ENCODE measurements around the gene EPB41L1. TPM values are rescaled to one million over a fixed set of nuclear protein-coding genes. Genes with fewer than 3 reads are reported as not detected.

Gene EPB41L1
- total and polyA plus RNA-seq, 2 experiments from 2014 or later: 17.0 to 19.2 TPM

DNA sequence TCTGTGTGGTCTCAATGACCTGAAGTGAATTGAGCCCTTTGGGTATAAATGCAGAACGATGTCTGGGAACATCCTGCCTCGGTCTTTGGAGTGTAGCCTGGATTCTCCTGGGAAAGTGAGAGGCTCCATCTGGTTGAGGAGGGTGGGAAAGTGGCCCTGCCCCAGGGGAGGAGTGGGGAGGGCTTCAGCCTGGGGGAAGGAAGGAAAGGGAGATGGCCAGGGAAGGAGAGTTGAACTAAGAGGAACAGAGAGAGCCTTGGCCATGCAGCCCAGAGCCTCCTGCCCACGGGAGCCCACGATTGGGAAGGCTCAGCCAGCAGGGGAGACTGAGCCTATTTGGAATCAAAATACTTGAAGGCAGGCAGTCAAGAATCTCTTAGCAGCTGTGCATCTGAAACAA lies 2.3 kb upstream of the EPB41L1 start:
- Histone ChIP-seq H2AFZ (no peak overlapping the region), H3K27ac (no peak overlapping the region), H3K27me3 (replicated peaks; ENCODE audit: insufficient read depth) (no peaks in the 10 kb centered on the region), H3K36me3 (ENCODE audit: low read depth) (no peaks in the 10 kb centered on the region), H3K9ac (no peak overlapping the region), H3K79me2 (ENCODE audit: insufficient read depth) (no peaks in the 10 kb centered on the region), H3F3A (ENCODE audit: insufficient read depth) (no peaks in the 10 kb centered on the region), H4K20me1 (ENCODE audit: insufficient read depth) (no peaks in the 10 kb centered on the region), H3K9me2 (ENCODE audit: insufficient read depth) (no peaks in the 10 kb centered on the region), H3K4me3 (no peak overlapping the region), H3K4me1 (ENCODE audit: insufficient read depth) (peaks cover 3% of the 10 kb centered on the region; the same call in 1 of the 2 replicates), H3K9me3 (ENCODE audit: low read depth) (no peaks in the 10 kb centered on the region), H3K4me2 (ENCODE audit: unreplicated experiment) (no peak overlapping the region)
- TF ChIP-seq EZH2 (IDR thresholded peaks at IDR 0.05; ENCODE audit: insufficient read depth, poor library complexity, severe bottlenecking): no peak
- TF ChIP-seq EZH2phosphoT487 (IDR thresholded peaks at IDR 0.05; ENCODE audit: insufficient read depth, low read depth): no peak
- 79 to 82% methylated on average over 4 of the region's 4 CpGs for WGBS, 2 experiments (ENCODE audit: low coverage in 1 of 2, low lambda C conversion rate in 2 of 2, missing lambda C conversion rate in 2 of 2)
- in situ Hi-C loops (cut with MboI): no loop called here
- no peak for DNase-seq

DNA sequence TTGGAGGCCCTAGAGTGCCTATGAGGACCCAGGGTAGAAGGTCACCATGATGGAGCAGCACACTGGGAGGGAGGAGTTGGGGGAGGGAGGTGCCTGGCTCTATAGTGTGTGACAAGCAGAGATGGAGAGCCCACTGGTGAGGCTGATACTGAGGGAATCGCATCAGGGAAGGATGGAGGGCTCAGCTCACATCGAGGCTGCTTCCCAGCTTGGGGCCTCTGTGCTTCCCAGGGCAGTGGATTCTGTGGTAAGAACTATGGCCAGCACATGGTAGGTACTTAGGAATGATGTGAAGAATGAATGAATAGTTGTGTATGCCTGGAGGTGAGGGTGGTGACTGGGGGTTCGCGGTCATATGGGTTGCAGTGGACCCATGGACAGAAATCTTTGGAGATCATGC lies 1.3 kb upstream of the EPB41L1 start:
- 85 to 89% methylated on average over 4 of the region's 4 CpGs for WGBS, 2 experiments (ENCODE audit: low coverage in 1 of 2, low lambda C conversion rate in 2 of 2, missing lambda C conversion rate in 2 of 2)
- H3K9ac ChIP-seq: no peak overlapping the region
- no peak for TF ChIP-seq EZH2 (IDR thresholded peaks at IDR 0.05; ENCODE audit: insufficient read depth, poor library complexity, severe bottlenecking)
- TF ChIP-seq EZH2phosphoT487 (IDR thresholded peaks at IDR 0.05; ENCODE audit: insufficient read depth, low read depth): no peak

DNA sequence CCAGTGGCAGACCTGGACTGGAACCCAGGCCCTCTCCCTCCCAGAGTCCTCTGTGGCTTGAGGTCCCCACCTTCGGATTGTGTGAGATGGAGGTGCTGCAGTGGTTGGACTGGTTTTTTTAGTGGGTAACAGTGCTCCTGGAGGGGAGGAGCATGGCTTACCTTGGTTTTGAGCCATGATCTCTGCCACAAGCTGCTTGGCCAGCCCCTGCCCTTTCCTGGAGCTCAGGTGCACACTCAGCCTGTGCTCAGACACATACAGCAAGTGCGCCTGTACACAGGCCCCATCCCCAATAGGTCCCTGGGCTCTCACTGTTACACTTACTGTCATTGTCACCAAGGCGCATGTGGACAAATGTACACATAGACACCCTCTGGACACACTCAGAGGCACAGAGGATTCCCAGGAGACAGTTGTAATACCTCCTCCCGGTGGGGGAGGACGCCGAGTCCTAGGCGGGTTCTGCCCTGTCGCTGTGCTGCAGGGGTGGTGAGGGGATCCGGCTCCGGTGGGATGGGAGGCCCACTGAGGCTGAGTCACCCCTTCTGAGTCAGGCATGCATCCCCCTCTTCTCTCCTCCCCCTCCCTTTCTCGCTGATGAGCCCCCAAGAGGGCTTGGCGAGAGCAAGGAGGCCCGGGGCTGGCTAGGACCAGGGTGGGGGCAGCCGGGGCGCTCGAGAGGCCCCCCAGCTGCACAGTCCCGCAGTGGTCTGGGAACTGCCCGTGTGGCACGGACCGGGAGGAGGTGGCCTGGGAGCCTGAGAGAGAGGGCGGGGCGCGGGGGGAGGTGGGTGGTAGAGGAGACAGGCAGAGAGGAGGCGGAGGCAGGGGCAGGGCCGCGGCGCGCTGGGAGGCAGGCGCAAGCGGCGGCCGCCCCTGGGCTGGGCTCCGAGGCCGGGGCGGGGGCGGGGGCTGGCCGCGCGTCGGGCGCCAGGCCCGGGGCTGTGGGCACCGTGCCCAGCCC lies 522 bp upstream of the EPB41L1 start:
- Histone ChIP-seq H3K36me3 (ENCODE audit: low read depth) (no peaks in the 10 kb centered on the region), H3K4me3 (peak overlapping the region; percentile 86), H2AFZ (peak overlapping the region; percentile 93), H4K20me1 (ENCODE audit: insufficient read depth) (no peaks in the 10 kb centered on the region), H3K9ac (peak overlapping the region; percentile 80), H3K9me2 (ENCODE audit: insufficient read depth) (no peaks in the 10 kb centered on the region), H3F3A (ENCODE audit: insufficient read depth) (no peaks in the 10 kb centered on the region), H3K4me2 (ENCODE audit: unreplicated experiment) (peak overlapping the region; percentile 81), H3K27me3 (replicated peaks; ENCODE audit: insufficient read depth) (no peaks in the 10 kb centered on the region), H3K27ac (no peak overlapping the region), H3K79me2 (ENCODE audit: insufficient read depth) (no peaks in the 10 kb centered on the region), H3K9me3 (ENCODE audit: low read depth) (no peaks in the 10 kb centered on the region), H3K4me1 (ENCODE audit: insufficient read depth) (peaks cover 3% of the 10 kb centered on the region; the same call in 1 of the 2 replicates)
- WGBS, 2 experiments (ENCODE audit: low coverage in 1 of 2, low lambda C conversion rate in 2 of 2, missing lambda C conversion rate in 2 of 2): 12 to 38% methylated on average over 13 to 42 of the region's 43 CpGs
- peak; percentile 85 for DNase-seq
- TF ChIP-seq EZH2 (IDR thresholded peaks at IDR 0.05; ENCODE audit: insufficient read depth, poor library complexity, severe bottlenecking) (no peak), EZH2phosphoT487 (IDR thresholded peaks at IDR 0.05; ENCODE audit: insufficient read depth, low read depth) (no peak)
- in situ Hi-C loops (cut with MboI): no loop called here

More for the DNA sequence above, 1.3 kb upstream of the EPB41L1 start:
- in situ Hi-C loops (cut with MboI): no loop called here
- Histone ChIP-seq H2AFZ (no peak overlapping the region), H3K4me3 (no peak overlapping the region), H3K4me1 (ENCODE audit: insufficient read depth) (peaks cover 3% of the 10 kb centered on the region; the same call in 1 of the 2 replicates), H3K27ac (no peak overlapping the region), H3K27me3 (replicated peaks; ENCODE audit: insufficient read depth) (no peaks in the 10 kb centered on the region), H3K79me2 (ENCODE audit: insufficient read depth) (no peaks in the 10 kb centered on the region), H3K36me3 (ENCODE audit: low read depth) (no peaks in the 10 kb centered on the region), H4K20me1 (ENCODE audit: insufficient read depth) (no peaks in the 10 kb centered on the region), H3K9me2 (ENCODE audit: insufficient read depth) (no peaks in the 10 kb centered on the region), H3K4me2 (ENCODE audit: unreplicated experiment) (no peak overlapping the region), H3K9me3 (ENCODE audit: low read depth) (no peaks in the 10 kb centered on the region), H3F3A (ENCODE audit: insufficient read depth) (no peaks in the 10 kb centered on the region)
- no peak for DNase-seq

DNA sequence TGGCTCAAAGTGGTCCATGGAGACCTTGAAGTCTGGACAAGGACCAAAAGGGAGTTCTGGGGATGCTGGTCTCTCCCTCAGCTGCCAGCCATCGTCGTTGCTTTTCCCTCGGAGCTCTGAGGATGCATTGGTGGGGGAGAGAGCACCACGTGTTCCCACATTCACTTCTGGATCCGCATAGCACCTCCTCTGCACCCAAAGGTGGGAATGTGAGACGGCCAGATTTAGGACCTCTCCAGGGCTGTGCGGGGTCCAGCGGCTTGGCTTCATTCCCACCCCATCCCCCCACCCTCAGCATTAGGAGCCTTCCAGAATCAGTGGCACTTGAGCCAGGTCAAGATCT lies 1.1 kb downstream of the EPB41L1 start:
- in situ Hi-C loops (cut with MboI): no loop called here
- no peaks in the 10 kb centered on the region for H3K27me3 ChIP-seq (replicated peaks; ENCODE audit: insufficient read depth)
- H3K4me3 ChIP-seq: peak overlapping the region; percentile 86; the same call in 1 of the 2 replicates
- no peaks in the 10 kb centered on the region for H3K9me3 ChIP-seq (ENCODE audit: low read depth)
- H3K4me2 ChIP-seq (ENCODE audit: unreplicated experiment): peak overlapping the region; percentile 90
- no peaks in the 10 kb centered on the region for H3F3A ChIP-seq (ENCODE audit: insufficient read depth)
- no peak for DNase-seq
- no peak overlapping the region for H2AFZ ChIP-seq
- no peaks in the 10 kb centered on the region for H3K9me2 ChIP-seq (ENCODE audit: insufficient read depth)
- H3K9ac ChIP-seq: 0 out of 2 replicates have a peak overlapping the region, but pooled peaks have one; percentile 80
- no peak overlapping the region for H3K27ac ChIP-seq
- H3K36me3 ChIP-seq (ENCODE audit: low read depth): no peaks in the 10 kb centered on the region
- TF ChIP-seq EZH2 (IDR thresholded peaks at IDR 0.05; ENCODE audit: insufficient read depth, poor library complexity, severe bottlenecking) (no peak), EZH2phosphoT487 (IDR thresholded peaks at IDR 0.05; ENCODE audit: insufficient read depth, low read depth) (no peak)
- peaks cover 3% of the 10 kb centered on the region; the same call in 1 of the 2 replicates for H3K4me1 ChIP-seq (ENCODE audit: insufficient read depth)
- H4K20me1 ChIP-seq (ENCODE audit: insufficient read depth): no peaks in the 10 kb centered on the region
- no peaks in the 10 kb centered on the region for H3K79me2 ChIP-seq (ENCODE audit: insufficient read depth)
- WGBS, 2 experiments (ENCODE audit: low coverage in 1 of 2, low lambda C conversion rate in 2 of 2, missing lambda C conversion rate in 2 of 2): 54 to 60% methylated on average over 8 of the region's 8 CpGs
